Measurements from ENCODE around the gene AQP5.

AQP5 gene

DNA sequence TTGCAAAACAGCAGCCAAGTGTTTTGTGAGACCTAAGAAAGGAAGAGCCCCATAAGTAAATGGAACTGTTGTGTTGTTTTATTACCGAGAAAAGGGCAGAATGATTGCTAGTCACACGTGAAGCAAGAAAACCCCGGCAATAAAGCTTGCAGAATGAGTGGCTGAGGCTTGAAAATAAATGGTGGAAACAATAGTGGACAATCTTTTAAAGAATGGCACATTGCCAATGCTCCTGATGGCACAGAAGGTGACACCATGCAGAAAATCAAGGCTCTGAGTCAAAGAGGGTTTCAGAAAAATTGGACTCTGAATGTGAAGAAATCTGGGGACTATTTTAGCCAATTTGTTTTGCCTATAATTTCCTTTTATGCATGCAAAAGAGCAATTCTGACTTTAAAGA, 15.2 kb upstream of the AQP5 start:
- no peak for DNase-seq
- intact Hi-C loops (cut with DNase I), result no loop called here

GRCh38 chr12:49947593-49948226, 14.0 kb upstream of the AQP5 start:
- intact Hi-C loops (cut with DNase I), result no loop called here
- no peak for DNase-seq

DNA sequence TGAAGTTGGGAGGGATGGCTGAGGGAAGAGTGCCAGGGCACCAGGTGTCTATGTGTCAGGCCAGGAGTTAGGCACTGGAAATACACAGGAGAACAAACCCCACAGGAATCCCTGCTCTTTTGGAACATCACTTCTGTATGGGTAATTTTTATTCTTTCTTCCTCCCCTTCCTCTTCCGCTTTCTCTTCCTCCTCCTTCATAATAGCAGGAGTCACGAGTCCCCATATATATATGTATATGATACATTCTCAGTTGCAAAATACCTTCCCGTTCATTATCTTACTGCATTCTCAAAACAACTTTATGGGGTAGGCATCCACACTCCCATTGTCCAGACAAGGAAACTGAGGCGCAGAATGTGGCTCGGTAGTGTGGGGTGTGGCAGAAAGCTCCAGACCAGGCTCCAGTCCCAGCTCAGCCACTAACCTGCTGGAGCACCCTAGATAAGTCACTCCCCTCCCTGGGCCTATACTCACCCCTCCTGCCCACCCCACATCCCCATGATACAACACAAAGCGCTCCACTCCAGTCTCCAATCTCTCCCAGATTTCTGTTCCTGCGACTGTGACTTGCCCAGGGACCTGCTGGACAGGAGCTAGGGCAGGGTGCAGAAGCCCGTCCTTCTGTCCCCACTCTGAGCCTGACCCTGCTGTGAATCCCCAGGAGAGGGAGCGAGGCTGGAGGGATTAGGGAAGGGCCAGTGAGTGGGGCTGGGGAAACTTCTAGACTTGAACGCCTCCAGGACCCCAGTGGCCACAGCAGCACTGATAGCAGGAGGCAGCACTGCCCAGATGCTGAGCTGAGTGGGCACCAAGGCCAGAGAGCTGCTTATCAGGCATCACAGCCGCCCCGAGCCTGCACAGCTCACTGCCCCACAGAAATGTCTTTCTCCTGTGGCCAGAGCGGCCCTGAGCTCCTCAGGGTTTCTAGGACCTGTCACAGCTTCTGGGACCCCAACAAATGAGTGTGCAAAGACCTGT, 12.5 kb upstream of the AQP5 start:
- intact Hi-C loops (cut with DNase I), result no loop called here
- DNase-seq, result peak in 1 of 42 donors; percentile 24

GRCh38 chr12:49949866-49950265, 11.8 kb upstream of the AQP5 start:
- intact Hi-C loops (cut with DNase I), result no loop called here
- DNase-seq, result no peak

DNA sequence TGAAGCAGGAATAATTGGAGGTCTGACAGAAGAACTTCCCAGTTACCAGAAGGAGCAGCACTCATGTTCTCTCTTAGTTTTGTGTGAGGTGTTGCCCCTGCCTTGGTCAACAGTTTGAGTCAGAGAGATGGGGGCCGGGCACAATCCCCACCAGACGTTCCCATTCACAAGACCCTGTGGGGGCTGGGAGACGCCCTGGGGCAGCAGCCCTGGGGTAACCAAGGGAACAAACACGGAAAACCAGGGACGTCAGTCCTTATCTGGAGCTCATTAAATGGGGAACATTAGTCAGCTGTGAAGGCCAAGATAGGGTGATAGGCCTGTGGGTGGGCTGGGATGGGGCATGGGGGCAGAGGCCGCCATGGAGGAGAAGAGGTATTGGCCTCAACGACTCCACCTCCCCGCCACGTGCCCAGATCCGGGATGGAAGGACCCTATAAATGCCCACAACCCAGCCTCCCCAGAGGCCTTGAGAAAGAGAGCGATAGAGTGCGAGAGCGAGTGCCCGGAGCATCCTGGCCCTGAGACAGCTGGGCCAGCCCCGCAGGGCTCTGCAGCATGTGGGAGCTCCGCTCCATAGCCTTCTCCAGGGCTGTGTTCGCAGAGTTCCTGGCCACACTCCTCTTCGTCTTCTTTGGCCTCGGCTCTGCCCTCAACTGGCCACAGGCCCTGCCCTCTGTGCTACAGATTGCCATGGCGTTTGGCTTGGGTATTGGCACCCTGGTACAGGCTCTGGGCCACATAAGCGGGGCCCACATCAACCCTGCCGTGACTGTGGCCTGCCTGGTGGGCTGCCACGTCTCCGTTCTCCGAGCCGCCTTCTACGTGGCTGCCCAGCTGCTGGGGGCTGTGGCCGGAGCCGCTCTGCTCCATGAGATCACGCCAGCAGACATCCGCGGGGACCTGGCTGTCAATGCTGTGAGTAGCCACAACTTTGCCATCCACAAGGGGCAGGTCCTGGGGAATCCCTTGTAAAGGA, 11.1 kb upstream of the AQP5 start, which contains the start of gene AQP2:
TSS of gene AQP2 (plus strand) at position 465 of the 979 bp plus-strand sequence. CDS start at position 559, 94 bp downstream.
- intact Hi-C loops (cut with DNase I), result no loop called here

DNA sequence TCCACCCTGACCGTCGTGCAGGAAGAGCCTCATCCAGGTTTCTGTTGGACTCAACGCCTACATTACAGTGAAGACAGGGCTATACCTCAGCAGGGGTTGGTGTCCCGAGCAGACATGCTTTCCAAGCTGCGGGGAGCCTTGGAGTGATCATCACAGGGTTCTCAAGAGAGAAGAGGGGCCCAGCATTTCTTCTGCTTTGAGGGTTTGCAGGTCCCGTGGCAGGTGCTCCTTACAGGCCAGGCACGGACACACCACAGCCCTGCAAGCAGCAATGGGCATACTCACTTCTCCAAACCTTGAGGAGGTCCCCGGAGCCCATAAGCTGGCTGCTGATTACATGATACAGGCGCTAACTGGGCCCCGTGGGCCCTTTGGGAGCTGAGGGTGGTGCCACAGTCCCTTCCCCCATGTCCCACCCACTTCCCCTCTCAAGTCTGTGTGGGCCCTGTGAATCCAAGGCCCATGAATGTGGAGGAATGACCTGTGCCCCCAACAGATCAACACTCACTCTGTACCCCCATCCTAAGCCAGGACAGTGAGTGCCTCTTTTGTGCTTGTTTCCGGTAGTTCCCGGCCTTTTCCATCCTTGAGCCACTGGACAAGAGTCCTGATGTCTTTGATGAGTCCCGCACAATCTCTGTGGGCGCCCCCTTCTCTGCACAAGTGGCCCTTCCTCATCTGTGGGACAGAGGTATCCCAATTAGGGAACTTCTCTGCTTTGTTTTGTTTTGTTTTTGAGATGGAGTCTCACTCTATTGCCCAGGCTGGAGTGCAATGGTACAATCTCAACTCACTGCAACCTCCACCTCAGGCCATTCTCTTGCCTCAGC, 10.0 kb upstream of the AQP5 start:
- DNase-seq, result peak in 1 of 42 donors; percentile 3
- intact Hi-C loops (cut with DNase I), result no loop called here

More for the DNA sequence above, 11.1 kb upstream of the AQP5 start, which contains the start of gene AQP2:
- no peak for DNase-seq

- DNase-seq, result no peak
- intact Hi-C loops (cut with DNase I), result no loop called here
Measured at GRCh38 chr12:49952391-49953055, 9.1 kb upstream of the AQP5 start.

GRCh38 chr12:49953151-49953550, 8.5 kb upstream of the AQP5 start:
- intact Hi-C loops (cut with DNase I), result no loop called here
- DNase-seq, result no peak

DNA sequence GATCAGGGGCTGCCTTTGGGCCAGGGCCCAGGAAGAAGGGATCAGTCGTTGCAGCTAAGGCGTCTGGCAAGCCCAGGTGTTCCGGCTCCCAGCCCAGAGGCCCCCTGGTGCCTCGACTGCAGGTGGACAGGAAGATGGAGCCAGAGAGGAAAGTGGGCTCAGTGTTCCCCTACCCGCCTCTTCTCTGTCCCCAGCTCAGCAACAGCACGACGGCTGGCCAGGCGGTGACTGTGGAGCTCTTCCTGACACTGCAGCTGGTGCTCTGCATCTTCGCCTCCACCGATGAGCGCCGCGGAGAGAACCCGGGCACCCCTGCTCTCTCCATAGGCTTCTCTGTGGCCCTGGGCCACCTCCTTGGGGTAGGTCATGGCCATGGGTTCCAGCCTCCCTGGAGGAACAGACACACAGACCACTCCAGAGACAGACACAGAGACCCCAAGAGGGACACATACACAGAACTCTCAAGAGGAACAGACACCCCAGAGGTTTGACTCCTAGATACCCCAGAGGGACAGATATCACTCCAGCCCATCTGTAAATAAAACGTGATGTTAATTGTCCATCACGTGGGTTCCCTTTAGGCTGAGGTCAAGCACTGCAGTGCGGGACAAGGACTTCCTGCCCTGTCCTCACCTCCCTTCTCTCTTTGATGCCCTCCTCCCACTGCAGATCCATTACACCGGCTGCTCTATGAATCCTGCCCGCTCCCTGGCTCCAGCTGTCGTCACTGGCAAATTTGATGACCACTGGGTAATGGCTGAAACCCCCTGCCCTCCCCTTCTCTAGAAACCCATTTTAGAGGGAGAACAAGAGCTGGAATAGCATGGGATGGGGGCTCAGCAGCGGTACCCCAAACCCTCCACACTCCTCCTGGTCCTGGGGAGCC, 7.5 kb upstream of the AQP5 start:
- no peak for DNase-seq
- intact Hi-C loops (cut with DNase I), result no loop called here

DNA sequence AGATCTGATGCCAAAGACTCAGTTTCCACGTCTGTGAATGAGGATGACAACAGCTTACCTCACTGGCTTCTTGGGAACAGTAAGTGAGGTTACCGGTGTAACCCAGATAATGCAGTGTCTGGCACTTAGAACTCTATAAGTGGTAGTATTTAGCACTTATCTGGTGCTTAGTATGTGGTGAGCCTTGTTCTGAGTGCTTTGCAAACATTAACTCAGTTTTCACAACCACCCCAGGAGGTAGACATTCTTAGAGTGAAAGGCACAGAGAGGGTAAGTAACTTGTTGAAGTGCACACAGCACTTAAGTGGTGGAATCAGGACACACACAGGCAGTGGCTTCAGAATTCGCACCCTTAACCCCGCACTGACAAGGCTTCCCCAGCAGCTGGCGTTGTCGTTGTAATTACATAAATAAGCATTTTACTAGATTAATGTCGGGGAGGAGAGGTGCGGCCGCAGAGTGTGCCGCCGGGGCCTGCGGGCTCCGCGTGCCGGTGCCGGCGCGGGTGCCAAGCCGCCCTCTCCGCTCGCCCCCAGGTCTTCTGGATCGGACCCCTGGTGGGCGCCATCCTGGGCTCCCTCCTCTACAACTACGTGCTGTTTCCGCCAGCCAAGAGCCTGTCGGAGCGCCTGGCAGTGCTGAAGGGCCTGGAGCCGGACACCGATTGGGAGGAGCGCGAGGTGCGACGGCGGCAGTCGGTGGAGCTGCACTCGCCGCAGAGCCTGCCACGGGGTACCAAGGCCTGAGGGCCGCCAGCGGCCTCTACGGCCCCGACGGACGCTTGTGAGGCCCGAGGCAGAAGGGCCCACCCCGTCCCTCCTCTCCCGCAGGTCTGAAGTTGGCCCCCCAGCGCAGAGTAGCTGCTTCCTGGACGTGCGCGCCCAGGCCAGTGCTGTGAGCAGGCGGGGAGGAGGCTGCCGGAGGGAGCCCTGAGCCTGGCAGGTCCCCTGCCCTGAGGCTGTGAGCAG, 6.5 kb upstream of the AQP5 start:
- DNase-seq, result no peak
- intact Hi-C loops (cut with DNase I), result no loop called here

DNA sequence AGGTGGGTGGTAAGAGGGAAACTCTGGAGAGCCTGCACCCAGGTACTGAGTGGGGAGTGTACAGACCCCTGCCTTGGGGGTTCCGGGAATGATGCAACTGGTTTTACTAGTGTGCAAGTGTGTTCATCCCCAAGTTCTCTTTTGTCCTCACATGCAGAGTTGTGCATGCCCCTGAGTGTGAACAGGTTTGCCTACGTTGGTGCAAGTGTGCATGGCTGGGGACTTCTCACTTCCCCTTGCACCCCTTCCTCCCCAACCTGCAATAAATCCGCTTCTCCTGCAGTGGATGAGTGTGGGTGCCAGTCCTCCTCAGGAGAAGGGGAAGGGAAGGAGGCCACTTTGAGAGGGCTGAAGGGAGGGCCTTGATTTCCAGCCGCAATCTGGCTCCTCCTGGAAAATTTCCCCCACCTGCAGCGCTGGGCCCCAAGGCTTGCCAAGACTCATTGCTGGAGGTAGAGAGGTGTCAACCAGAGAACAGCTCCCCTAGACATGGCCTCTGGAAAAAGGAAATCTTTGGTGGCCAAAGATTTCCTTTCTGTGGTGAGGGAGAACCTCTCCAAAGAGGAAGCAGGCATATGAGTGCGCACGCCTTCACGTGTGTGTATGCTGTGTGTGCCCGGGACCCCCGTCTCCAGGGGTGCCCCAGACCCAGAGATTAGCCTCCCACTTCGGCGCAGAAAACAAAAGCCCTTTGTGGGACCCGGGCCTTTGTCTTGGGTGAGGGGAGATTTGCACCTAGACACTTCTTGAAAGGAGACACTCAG, 5.6 kb upstream of the AQP5 start:
- no peak for DNase-seq
- intact Hi-C loops (cut with DNase I), result no loop called here

GRCh38 chr12:49956663-49957569, 4.8 kb upstream of the AQP5 start:
- intact Hi-C loops (cut with DNase I), result no loop called here

DNA sequence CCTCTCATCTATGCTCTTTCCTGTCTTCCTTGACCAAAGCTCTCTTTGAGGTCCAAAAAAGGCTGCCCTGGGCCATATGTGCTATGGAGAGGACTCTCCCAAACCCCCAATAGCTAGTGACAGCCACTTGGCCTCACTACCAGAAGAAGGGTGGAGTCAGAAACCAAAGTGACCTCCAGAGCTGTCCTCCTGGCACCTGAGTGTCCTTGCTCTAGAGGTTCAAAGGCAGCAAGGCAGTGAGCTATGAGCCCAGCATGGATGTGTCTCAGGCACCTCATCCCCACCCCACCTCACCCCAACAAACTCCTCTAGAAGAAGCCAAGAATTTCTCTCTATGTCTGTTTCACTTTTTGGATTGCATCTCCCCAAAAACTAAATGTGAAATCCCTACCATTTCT, 4.1 kb upstream of the AQP5 start:
- intact Hi-C loops (cut with DNase I), result no loop called here
- no peak for DNase-seq

More at GRCh38 chr12:49956663-49957569, 4.8 kb upstream of the AQP5 start:
- no peak for DNase-seq

Data from head of caudate nucleus (tissue), 42 donors.